Common myeloid progenitor, CD34-positive (primary cell): ENCODE data around the gene CAP2.
"Not testable (repeated sequence)": the region's sequence is repeated elsewhere in the genome, so short reads cannot be mapped to it uniquely, and the experiment has no call there.

Experiments
- CTCF ChIA-PET: fragments of 350-600 bp; sonication (Branson Sonifier 250); formaldehyde crosslinking; loops from one replicate; lab custom pipeline; 2021; ENCODE audit warnings: antibody characterized with exemption; lab: Charles Lee
- POLR2A ChIA-PET: fragments of 350-600 bp; sonication (Branson Sonifier 250); formaldehyde crosslinking; loops from one replicate; lab custom pipeline; 2021; ENCODE audit warnings: antibody characterized with exemption; lab: Charles Lee
- DNase-seq, 3 donors: peaks; one replicate each; pipeline versions ENCODE4 v3.0.0 to v3.0.0-alpha.2; 2013
- H3K27ac ChIP-seq, 2 experiments: 1 replicate in 1 of 2; 2 replicates in 1 of 2; pipeline ENCODE4 v1.7.0; 2013; ENCODE audit warnings: inconsistent platforms in 2 of 2, low read length in 2 of 2, mild to moderate bottlenecking in 2 of 2, low read depth in 1 of 2, moderate library complexity in 1 of 2; ENCODE audit not compliant: severe bottlenecking in 2 of 2, insufficient read depth in 1 of 2, poor library complexity in 1 of 2
- H3K27me3 ChIP-seq, 5 experiments: replicated peaks in 2 of 5; 1 replicate in 3 of 5; 2 replicates in 2 of 5; pipeline versions ENCODE4 v1.6.1 to v1.7.0; 2013; ENCODE audit warnings: low read length in 4 of 5, mild to moderate bottlenecking in 2 of 5, moderate library complexity in 2 of 5, inconsistent platforms in 1 of 5; ENCODE audit not compliant: insufficient read depth in 5 of 5, control insufficient read depth in 4 of 5
- H3K36me3 ChIP-seq, 4 experiments: 1 replicate in 2 of 4; 2 replicates in 2 of 4; pipeline versions ENCODE4 v1.6.1 to v1.7.0; 2013; ENCODE audit warnings: low read length in 3 of 4, control low read depth in 1 of 4, mild to moderate bottlenecking in 1 of 4; ENCODE audit not compliant: control insufficient read depth in 4 of 4, insufficient read depth in 4 of 4
- H3K4me1 ChIP-seq, 4 experiments: 1 replicate in 3 of 4; 2 replicates in 1 of 4; pipeline versions ENCODE4 v1.6.1 to v1.7.1; 2013; ENCODE audit warnings: low read length in 3 of 4, mild to moderate bottlenecking in 3 of 4, control low read depth in 1 of 4, inconsistent platforms in 1 of 4, moderate library complexity in 1 of 4; ENCODE audit not compliant: control insufficient read depth in 4 of 4, insufficient read depth in 4 of 4; ENCODE audit errors: control extremely low read depth in 1 of 4
- H3K4me3 ChIP-seq, 7 experiments: 1 replicate in 4 of 7; 2 replicates in 3 of 7; pipeline versions ENCODE4 v1.5.1 to v1.7.0; 2013; ENCODE audit warnings: mild to moderate bottlenecking in 7 of 7, low read length in 6 of 7, moderate library complexity in 6 of 7, inconsistent platforms in 2 of 7, low read depth in 2 of 7, control low read depth in 1 of 7; ENCODE audit not compliant: insufficient read depth in 4 of 7, control insufficient read depth in 1 of 7; ENCODE audit errors: extremely low read depth in 1 of 7
- H3K9me3 ChIP-seq, 5 experiments: 1 replicate in 4 of 5; 2 replicates in 1 of 5; pipeline versions ENCODE4 v1.6.1 to v1.7.1; 2013; ENCODE audit warnings: low read length in 4 of 5, mild to moderate bottlenecking in 2 of 5, inconsistent platforms in 1 of 5, low read depth in 1 of 5, moderate library complexity in 1 of 5; ENCODE audit not compliant: control insufficient read depth in 4 of 5, insufficient read depth in 2 of 5; ENCODE audit errors: control extremely low read depth in 1 of 5
- WGBS: methylation state at CpG from one replicate; pipeline ENCODE4 v1.1.5; 2013; ENCODE audit not compliant: insufficient coverage; 5-methylcytosine and 5-hydroxymethylcytosine counted together

Gene CAP2

DNA sequence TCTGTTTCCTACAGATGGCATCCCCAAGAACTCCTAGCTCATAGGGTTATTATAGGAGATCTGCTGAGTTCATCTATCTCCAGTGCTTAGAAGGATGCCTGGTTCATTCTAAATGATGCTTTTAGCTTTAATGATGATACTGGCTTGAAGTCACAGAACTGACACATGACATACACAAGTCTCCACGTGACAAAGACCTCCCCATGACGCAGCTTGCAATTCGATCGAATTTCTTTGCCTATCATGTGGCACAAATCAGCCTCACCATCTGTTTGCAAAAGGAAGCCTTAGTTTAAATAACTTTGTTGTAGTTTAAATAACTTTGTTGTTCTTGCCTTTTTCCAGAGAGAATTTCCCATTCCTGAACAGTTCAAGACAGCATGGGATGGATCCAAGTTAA is 162.6 kb downstream of the CAP2 start:
- ChIA-PET POLR2A (interaction anchor here (0.6 kb wide), 1 partner anchor 98 kb away, joined by 3 read pairs; no protein-coding TSS in a partner anchor), CTCF (interaction anchor here (0.8 kb wide), 1 partner anchor 21 kb away, joined by 3 read pairs; no protein-coding TSS in a partner anchor)
- Histone ChIP-seq H3K9me3 (no peaks in the 10 kb centered on the region), H3K4me3 (no peak overlapping the region), H3K4me1 (no peaks in the 10 kb centered on the region), H3K27me3 (no peaks in the 10 kb centered on the region), H3K36me3 (no peaks in the 10 kb centered on the region), H3K27ac (no peak overlapping the region)
- WGBS, result 97% methylated on average over 4 of the region's 4 CpGs
- no peak for DNase-seq

DNA sequence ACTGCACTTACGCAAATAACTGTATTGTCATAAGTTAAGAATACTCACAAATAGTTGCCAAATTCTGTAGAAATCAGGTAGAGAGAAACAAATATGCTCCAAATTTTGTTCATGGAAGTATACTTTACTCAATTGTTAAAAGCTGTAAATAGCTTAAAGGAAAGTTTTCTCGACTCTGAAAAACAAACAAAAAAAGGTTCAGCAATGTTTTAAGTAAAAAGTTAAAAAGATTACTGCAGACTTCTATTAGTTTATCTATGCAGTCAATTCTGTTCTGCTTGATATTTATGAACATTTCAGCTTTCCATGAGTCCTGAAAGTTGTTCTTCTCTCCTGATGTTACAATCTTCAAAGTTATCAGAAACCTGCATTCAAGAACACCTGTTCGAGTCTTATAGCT is 169.2 kb downstream of the CAP2 start:
- no peaks in the 10 kb centered on the region for H3K27me3 ChIP-seq
- no peaks in the 10 kb centered on the region for H3K4me1 ChIP-seq
- no peak for DNase-seq
- POLR2A ChIA-PET, result no interaction called here
- WGBS, result no CpG with 5 or more reads among the region's 3 CpGs
- no peak overlapping the region for H3K4me3 ChIP-seq
- H3K27ac ChIP-seq, result no peak overlapping the region
- no peaks in the 10 kb centered on the region for H3K36me3 ChIP-seq
- CTCF ChIA-PET, result no interaction called here
- H3K9me3 ChIP-seq, result peaks cover 2 to 15% (median 5%) of the 10 kb centered on the region in 5 experiments

DNA sequence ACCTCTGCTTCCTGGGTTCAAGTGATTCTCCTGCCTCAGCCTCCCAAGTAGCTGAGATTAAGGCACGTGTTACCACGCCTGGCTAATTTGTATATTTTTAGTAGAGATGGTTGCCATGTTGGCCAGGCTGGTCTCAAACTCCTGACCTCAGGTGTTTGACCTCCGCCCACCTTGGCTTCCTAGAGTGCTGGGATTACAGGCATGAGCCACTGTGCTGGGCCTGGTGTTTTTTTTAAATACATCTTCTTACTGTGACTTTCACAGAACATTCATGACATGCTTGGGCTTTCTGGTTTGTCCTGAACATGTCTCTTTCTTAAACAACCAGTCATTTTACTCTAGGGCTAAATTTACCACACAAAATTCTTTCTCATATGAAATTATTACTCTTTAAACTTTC is 172.0 kb downstream of the CAP2 start:
- H3K4me3 ChIP-seq, result no peak overlapping the region
- POLR2A ChIA-PET, result no interaction called here
- CTCF ChIA-PET, result no interaction called here
- no peaks in the 10 kb centered on the region for H3K27me3 ChIP-seq
- no peaks in the 10 kb centered on the region for H3K36me3 ChIP-seq
- peaks cover 2 to 15% (median 5%) of the 10 kb centered on the region in 5 experiments for H3K9me3 ChIP-seq
- 100% methylated on average over 1 of the region's 3 CpGs for WGBS
- no peaks in the 10 kb centered on the region for H3K4me1 ChIP-seq
- DNase-seq, result no peak
- H3K27ac ChIP-seq, result no peak overlapping the region

GRCh38 chr6:17574866-17575560 is 181.6 kb downstream of the CAP2 start:
- ChIA-PET CTCF (no interaction called here), POLR2A (no interaction called here)
- peaks cover 0 to 9% (median 3%) of the 10 kb centered on the region in 5 experiments for H3K9me3 ChIP-seq
- H3K4me1 ChIP-seq, result no peaks in the 10 kb centered on the region
- no peaks in the 10 kb centered on the region for H3K36me3 ChIP-seq
- H3K27me3 ChIP-seq, result peaks cover 0 to 2% (median 0%) of the 10 kb centered on the region in 5 experiments
- H3K27ac ChIP-seq, result no peak overlapping the region
- 100% methylated on average over 4 of the region's 8 CpGs for WGBS
- DNase-seq, result no peak
- no peak overlapping the region for H3K4me3 ChIP-seq

GRCh38 chr6:17577059-17577458 is 183.7 kb downstream of the CAP2 start:
- Histone ChIP-seq H3K27ac (no peak overlapping the region), H3K9me3 (peaks cover 0 to 9% (median 3%) of the 10 kb centered on the region in 5 experiments), H3K4me3 (no peak overlapping the region), H3K36me3 (no peaks in the 10 kb centered on the region), H3K4me1 (peaks cover 0 to 2% (median 0%) of the 10 kb centered on the region in 4 experiments), H3K27me3 (peaks cover 0 to 7% (median 1%) of the 10 kb centered on the region in 5 experiments)
- CTCF ChIA-PET, result interaction anchor here (0.8 to 1.1 kb wide), 2 partner anchors 9 to 21 kb away, joined by 3 read pairs; no protein-coding TSS in a partner anchor
- 90% methylated on average over 1 of the region's 1 CpG for WGBS
- DNase-seq, result no peak
- POLR2A ChIA-PET, result no interaction called here

DNA sequence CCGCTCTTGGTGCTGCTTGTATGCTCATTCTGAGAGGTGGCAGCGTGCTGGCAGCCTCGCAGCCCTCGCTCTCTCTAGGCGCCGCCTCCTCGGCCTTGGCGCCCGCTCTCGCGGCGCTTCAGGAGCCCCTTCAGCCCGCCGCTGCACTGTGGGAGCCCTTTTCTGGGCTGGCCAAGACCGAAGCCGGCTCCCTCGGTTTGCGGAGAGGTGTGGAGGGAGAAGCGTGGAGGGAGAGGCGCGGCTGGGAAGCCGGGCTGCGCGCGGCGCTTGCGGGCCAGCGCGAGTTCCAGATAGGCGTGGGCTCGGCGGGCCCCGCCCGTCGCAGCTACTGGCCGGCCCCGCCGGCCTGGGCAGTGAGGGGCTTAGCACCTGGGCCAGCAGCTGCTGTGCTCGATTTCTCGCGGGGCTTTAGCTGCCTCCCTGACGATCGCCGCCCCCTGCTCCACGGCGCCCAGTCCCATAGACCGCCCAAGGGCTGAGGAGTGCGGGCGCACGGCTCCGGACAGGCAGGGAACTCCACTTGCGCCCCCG is 187.2 kb downstream of the CAP2 start:
- peak overlapping the region; percentile 30 to 72 (median 58) for H3K4me3 ChIP-seq
- H3K36me3 ChIP-seq, result no peaks in the 10 kb centered on the region
- ChIA-PET POLR2A (no interaction called here), CTCF (interaction anchor here (1.0 to 2.1 kb wide), 3 partner anchors 110 to 424 kb away, joined by 4 to 7 read pairs (median 4); no protein-coding TSS in a partner anchor)
- DNase-seq, result peak; percentile 29 to 69 (median 53)
- peaks cover 0 to 4% (median under 1%) of the 10 kb centered on the region in 4 experiments for H3K4me1 ChIP-seq
- H3K27me3 ChIP-seq, result peaks cover 0 to 7% (median 1%) of the 10 kb centered on the region in 5 experiments
- WGBS, result 29% methylated on average over 35 of the region's 53 CpGs
- H3K27ac ChIP-seq, result no peak overlapping the region
- H3K9me3 ChIP-seq, result peaks cover 0 to 9% (median 3%) of the 10 kb centered on the region in 5 experiments

- not testable (repeated sequence) for H3K4me1 ChIP-seq, DNase-seq, H3K36me3 ChIP-seq, H3K9me3 ChIP-seq, H3K27me3 ChIP-seq, H3K27ac ChIP-seq, H3K4me3 ChIP-seq
- ChIA-PET CTCF (interaction anchor here (0.9 to 2.1 kb wide), 4 partner anchors 9 to 425 kb away, joined by 4 to 7 read pairs (median 4); no protein-coding TSS in a partner anchor), POLR2A (interaction anchor here (0.7 kb wide), 1 partner anchor 1240 kb away, joined by 3 read pairs; no protein-coding TSS in a partner anchor)
- WGBS, result 98% methylated on average over 6 of the region's 7 CpGs
Measured at GRCh38 chr6:17581282-17581681, 187.9 kb downstream of the CAP2 start.
